Stimulated activated CD4-positive, alpha-beta T cell treated with anti-CD3 and anti-CD28 coated beads, Interleukin-12 subunit alpha, Interleukin-12 subunit beta, amount 100 ng/mL, for 24 hours (primary cell): ENCODE results near the gene TGFB1.
"Not testable (repeated sequence)": the region's sequence is repeated elsewhere in the genome, so short reads cannot be mapped to it uniquely, and the experiment has no call there.

ENCODE experiments used
- DNase-seq, 2 experiments: peaks; one replicate each; pipeline ENCODE4 v3.0.0-alpha.2; 2020; ENCODE audit warnings: low read depth in 2 of 2

Gene TGFB1

DNA sequence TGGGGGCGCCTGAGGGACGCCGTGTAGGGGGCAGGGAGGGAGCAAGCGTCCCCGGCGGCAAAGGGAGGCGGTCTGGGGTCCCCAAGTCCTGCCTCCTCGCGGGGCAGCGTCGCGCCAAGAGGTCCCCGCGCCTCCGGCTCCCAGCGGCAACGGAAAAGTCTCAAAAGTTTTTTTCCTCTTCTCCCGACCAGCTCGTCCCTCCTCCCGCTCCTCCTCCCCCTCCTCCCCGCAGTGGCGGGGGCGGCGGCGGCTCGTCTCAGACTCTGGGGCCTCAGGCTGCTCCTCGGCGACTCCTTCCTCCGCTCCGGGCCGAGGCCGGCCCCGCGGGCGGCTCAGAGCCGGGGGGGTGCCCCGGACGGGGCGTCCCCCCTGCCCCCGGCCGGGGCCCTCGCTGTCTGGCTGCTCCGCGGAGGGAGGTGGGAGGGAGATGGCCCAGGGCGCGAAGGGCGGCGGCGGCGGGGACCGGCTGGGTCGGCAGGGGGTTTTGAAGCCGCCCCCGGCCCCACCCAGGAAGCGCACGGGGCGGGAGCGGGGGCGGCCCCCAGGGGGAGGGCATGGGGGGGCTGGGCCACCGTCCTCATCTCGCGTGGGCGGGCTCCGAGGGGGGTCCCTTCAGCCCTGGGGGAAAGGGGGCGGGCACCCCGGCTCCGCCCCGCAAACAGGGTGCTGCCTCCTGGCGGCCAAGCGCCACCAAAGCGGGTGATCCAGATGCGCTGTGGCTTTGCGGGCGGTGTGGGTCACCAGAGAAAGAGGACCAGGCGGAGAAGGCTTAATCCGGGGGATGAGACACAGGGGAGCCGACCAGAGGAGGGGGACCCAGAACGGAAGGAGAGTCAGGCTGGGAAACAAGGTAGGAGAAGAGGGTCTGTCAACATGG is at the start of gene TGFB1:
Gene TGFB1 (minus strand): TSS at position 457 of the 877 bp plus-strand sequence. CDS start 878 bp downstream, outside the sequence.
- peak; percentile 72 to 86 for DNase-seq

DNA sequence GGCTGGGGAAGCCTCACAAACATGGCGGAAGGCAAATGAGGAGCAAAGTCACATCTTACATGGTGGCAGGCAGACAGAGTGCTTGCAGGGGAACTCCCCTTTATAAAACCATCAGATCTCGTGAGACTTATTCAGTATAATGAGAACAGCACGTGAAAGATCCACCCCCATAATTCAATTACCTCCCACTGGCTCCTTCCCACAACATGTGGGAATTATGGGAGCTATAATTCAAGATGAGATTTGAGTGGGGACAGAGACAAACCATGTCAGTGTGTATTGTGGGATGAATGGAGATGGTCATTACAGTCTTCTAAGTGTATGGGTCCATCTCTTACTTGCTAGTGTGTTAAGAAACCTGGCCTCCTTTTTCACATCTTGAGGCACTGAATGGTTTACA is 48.3 kb upstream of the TGFB1 start:
- DNase-seq: no peak

DNA sequence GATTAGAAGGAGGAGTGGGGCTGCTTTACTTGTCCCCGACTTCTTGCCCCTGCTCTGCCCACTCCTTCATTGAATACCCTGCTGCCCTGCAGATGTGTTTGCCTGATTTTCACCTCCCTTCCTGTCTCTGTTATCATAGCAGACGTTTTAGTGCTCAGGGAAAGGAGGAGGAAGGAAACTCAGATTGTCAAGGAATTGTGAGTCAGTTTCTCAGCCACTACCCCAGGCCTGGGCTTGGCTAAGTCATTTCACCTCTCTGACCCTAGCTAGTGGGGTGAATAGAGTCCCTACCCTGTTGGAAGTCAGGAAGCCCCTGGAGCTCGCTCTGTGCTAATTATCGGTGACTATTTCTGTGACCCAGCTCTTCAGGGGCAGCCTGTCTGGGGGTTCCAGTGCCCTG is 47.8 kb upstream of the TGFB1 start:
- no peak for DNase-seq

DNA sequence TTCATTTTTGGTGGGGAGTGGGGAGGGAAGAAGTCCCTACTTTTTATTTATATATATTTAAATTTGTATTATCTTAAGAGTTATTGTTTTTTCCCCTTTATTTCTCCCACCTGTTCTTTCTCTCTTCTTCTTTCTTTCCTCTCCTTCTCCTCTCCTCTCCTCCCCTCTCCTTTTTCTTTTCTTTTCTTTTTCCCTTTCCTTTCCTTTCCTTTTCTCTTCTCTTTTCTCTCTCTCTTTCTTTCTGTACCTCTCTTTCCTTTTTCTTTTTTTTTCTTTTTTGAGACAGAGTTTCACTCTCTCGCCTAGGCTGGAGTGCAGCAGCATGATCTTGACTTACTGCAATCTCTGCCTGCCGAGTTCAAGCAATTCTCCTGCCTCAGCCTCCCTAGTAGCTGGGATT is 45.8 kb upstream of the TGFB1 start:
- no peak for DNase-seq

DNA sequence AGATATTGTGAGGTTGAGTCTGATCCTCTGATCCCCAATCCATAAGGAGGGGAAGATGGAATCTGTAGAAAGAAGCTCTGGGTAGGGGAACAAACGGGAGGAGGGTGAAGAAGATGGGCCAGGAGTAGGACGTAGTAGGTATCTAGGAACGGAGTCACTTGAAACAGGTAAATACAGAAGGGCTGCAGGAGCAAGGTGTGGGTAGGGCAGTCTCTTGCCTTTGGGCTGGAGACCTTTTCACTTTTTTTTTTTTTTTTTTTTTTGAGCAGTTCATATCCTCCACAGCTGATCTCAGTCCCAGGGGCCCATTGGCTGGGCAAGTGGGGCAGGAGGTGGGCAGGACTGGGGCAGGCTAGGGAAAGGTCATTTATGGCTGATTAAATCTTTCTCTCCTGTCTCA is 45.4 kb upstream of the TGFB1 start:
- DNase-seq: no peak

DNA sequence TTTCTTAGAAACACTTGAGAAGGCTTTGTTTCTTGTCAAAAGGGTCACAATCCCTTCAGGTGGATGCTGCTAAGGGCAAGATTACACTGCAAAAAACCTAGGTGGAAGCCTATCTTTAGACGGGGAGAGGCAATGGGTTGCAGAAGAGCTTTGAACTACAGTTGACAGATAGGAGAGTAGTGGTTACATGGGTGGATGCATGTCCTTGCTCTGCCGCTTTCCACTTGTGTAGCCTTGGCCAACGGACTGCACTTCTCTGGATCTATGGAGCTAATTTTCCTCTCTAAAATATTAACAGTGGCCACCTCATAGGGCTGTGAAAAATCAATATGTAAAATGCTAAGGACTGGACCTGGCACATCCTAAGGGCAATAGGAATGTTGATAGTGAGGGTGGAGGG is 44.9 kb upstream of the TGFB1 start:
- no peak for DNase-seq

DNA sequence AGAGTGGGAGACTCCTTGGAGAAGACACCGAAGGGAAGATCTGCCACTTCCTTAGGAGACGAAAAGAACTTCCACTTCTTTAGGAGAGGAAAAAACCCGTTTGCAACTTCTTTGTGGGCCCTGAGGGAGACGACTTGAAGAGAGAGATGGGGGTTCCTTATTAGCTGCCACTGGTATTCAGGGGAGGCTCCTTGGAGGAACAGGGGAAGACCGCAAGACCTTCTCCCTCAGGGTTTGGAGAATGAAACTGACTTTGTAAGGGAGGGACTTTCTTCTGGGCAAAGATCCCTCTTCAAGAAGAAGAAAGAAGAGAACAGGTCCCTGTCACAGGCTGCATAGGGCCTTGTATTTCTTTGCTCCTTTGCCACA is 44.3 kb upstream of the TGFB1 start:
- DNase-seq: no peak

DNA sequence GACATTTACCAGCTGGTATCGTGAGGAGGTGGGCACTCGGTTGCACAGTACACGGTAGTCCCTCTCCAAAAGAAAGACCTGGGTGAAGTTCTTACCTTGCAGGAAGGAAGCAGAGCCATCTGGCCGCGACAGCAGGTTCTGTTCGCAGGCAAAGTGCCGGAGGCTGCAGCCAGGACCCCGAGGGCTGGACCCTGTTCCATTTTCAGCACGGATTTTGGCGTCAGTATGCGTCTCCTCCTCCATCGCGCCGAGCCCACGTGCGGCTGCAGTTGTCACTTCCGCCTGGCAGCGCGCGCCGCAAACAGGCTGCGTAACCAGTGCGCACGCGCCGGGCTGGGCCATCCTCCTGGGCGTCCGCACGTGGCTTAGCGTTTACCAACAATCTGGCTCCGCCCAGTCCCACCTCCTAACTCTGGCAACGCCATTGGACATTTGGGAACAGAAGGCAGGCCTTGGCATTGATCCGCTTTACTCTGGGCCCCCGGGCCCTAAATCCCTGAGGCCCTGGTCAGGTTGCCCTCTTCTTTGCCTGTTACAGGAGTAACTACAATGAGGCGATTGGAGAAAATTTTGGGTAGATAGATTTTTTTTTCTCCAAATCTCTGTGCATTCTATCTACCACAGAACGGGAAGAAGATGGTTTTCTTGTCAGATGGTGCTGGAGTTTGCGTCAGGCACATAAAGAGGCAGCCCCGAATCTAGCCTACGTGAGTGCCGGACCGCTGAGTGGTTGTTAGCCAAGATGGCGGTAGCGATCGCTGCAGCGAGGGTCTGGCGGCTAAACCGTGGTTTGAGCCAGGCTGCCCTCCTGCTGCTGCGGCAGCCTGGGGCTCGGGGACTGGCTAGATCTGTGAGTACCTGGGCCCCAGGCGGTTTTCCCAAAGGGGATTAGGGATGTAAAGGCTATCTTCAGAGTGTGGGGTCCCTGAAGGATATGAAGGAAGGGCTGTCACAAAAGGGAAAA is 43.6 kb upstream of the TGFB1 start, which contains the start of the genes BCKDHA and EXOSC5:
Gene BCKDHA (plus strand): TSS at position 733 of the 964 bp plus-strand sequence. CDS start 10 bp downstream, at position 743.
Gene EXOSC5 (minus strand): TSS at position 274 of the 964 bp plus-strand sequence. CDS start 31 bp downstream, at position 243.
- peak; percentile 96 to 98 for DNase-seq

DNA sequence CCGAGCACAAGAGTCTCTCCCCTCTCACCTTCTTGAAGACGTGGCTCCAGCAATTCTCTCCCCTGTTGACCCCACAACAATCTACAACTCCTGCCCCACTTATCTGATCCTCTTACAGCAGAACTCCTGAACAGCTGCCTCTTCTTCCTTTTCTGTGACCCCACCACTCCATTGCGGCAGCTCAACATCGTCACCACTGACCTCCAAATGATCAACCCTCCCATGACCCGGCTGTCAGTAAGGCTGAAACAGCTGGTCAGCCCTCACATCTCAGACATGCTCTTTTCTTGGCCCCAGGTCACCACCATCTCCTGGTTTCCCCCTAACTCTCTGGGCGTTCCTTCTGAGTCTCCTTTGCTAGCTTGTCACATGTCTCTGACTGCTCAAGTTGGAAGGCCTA is 41.6 kb upstream of the TGFB1 start:
- no peak for DNase-seq

DNA sequence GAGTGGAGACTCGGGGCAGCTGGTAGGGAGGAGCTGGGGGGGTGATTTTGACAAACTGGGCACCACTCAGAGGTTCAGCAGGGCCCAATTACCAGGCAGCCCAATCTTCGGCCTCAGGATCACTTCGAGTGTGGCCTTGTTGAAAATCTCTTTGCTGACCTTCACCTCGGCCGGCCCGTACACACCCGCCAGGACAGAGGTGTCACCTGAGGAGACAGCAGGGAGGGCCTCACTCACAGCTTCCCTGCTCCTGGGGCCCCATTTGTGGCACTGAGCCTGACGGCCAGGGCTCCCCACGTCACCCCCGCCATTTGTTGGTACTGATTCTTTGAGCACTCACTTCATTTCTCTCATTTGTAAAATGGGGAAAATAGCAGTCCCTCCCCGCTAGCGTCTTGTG is 39.1 kb upstream of the TGFB1 start:
- DNase-seq: no peak

DNA sequence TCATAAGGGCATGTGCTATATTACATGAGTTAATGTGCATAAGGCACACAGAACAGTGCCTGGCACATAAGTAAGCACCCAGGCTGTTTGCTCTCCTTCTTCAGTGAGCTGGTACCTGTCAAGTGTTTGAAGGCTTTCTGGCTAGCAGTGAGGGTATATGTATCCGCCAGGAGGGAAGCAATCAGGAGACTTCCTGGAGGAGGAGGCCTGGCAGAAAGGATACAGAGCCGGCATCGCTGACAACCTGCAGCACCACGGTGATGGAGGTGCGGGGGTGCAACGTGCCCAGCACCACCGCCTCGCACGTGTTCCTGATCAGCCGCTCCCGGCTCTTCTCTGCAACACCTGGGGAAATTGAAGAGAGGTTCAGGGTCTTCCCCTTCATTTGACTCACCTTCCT is 37.9 kb upstream of the TGFB1 start:
- DNase-seq: no peak

DNA sequence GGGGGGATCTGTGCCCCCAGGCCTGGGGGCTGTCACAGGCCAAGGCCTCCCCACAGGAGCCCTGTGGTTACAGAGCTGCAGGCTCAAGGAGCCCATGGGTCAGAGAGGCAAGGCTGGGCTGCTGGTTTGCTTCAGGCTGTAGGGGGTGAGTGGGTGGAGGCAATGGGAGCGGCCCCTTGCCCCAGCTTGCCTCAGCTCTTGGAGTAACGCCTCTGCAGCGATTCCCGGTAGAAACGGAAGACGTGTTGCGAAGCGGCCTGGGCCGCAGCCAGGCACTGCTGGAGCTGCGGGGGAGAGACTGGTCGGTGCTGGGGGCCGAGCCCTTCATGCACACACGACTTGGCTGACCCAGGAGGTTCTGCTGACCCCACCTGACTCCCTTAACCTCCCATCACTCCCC is 32.7 kb upstream of the TGFB1 start:
- no peak for DNase-seq

DNA sequence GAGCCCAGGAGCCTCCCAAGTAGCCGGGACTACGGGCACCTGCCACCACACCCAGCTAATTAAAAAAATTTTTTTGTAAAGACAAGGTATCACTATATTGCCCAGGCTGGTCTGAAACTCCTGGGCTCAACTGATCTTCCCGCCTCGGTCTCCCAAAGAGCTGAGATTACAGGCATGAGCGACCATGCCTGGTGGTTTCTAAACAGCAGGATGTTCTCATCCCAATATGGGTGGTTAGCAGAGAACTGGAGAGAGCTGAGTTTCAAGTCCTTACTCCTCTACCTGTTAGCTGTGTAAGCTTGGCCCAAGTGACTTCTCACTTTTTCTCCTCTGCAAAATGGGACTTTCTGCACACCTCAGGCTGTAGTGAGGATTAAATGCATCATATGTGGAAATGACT is 30.6 kb upstream of the TGFB1 start:
- DNase-seq: no peak

DNA sequence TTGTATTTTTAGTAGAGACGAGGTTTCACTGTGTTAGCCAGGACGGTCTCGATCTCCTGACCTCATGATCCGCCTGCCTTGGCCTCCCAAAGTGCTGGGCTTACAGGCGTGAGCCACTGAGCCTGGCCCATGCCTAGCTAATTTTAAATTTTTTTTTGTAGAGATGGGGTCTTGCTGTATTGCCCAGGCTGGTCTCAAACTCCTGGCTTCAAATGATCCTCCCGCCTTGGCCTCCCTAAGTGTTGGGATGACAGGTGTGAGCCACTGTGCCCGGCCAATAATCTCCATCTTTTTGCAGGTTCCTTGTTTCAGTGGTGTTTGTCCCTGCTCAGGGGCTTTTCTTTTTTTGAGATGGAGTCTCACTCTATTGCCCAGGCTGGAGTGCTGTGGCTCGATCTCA is 27.8 kb upstream of the TGFB1 start:
- not testable (repeated sequence) for DNase-seq

DNA sequence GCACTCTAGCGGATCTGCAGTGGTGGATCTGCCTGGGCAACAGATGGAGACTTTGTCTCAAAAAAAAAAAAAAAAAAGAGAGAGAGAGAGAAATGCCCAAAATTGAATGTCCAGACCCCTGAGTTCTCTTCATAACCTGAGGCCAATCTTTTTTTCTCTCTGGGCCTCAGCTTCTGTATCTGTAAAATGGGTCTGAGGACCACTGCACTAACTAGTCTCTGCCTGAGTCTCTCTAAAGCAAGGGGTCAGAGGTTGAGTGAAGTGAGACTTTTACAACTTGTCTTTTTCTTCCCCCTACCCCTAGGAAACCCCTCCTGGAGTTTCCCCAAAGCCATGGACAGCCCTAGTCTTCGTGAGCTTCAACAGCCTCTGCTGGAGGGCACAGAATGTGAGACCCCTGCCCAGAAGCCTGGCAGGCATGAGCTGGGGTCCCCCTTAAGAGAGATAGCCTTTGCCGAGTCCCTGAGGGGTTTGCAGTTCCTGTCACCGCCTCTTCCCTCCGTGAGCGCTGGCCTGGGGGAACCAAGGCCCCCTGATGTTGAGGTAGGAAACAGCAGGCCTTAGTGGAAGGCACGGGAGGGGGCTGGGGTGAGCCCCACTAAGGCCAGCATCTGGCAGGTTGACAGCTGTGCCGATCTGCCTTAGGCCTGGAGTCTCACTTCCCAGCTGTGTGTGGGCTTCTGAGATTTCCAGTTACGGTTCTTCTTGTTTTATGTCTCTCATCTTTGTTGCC is 24.4 kb upstream of the TGFB1 start:
- no peak for DNase-seq

DNA sequence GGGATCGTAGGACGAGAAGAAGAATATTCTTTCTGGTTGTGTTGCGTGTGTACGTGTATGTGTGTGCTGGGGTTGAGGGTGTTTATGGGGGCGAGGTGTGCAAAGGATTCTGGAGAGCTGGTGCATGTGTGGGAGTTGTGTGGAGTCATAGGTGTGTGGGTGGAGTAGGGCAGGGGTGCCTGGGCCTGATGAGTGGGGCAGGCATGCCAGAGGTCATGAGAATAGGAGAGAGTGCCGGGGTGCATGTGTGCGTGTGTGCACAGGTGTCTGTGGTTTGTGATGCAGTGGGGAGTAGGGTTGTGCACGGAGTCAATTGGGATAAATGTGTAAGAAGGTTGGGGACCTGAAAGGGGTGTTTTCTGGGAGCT is 23.3 kb upstream of the TGFB1 start:
- no peak for DNase-seq

DNA sequence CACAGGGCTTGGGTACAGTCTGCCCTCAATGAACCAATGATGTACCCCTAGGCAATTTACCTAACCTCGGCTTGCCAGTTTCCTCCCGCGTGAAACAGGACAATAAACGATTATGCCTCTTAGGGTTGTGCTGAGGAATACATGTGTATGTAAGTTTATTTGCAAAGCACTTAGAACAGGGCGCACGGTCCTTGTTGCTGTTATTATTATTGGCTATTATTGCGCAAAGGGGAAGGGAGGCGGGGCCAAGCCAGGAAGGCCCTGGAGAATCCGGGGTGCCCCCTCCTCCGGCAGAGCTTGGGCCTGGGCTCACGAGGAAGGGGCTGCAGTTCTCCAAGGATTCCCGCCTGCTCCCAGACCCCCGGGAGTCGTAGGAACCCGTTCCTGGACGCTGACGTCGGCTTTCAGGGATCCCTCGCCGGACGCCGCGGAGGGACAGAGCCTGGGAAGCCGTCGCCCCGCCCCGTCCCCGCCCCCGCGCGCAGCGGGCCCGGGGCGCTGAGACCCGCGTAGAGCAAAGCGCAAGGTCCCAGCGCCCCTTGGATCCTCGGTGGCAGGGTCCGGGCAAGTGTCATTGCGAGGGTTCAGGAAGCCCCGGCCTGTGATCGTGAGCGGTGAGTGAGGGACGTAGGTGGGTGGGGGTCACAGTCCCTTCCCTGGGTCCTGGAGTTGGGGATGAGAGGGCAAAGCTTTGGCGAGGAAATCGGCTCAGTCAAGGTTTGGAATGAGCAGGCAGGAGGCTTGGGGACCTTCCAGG is 22.7 kb upstream of the TGFB1 start, which contains the start of gene TMEM91:
Gene TMEM91 (plus strand): TSS at position 293 of the 757 bp plus-strand sequence. CDS start 1,777 bp downstream, outside the sequence.
- no peak for DNase-seq

DNA sequence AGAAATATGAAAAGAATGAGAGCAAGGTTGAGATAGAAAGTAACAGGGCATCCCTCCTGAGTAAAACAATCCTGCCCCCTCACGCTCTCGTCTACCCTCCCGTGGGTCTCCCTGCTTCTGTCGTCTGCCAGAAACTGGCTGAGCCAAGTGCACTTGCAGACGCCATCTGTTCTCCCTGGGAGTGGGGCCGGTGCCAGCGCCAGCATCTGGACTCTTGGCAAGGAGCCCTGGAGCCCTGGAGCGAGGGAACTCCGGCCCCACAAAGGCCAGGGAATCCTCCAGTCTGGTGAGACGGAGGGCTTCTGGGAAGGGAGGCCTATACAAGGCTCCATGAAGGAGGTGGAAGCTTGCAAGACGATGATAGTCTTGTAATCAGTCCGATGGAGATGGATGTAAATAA is 20.3 kb upstream of the TGFB1 start:
- no peak for DNase-seq

DNA sequence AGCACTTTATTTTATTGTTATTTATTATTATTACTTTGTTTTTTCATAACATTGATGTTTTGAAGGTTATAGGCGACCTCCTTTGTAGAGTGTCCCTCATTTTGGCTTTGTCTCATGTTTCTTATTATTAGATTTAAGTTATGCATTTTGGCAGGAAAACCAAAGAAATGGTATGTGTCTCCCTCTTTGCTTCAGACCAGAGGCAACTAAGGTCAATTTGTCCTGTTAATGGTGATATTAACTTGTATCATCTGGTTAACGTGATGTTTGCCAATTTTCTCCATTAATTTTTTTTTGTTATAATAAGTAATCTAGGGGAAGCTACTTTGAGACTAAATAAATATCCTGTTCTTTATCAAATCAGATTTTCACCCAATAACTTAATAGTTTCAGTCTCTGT is 18.8 kb upstream of the TGFB1 start:
- no peak for DNase-seq

DNA sequence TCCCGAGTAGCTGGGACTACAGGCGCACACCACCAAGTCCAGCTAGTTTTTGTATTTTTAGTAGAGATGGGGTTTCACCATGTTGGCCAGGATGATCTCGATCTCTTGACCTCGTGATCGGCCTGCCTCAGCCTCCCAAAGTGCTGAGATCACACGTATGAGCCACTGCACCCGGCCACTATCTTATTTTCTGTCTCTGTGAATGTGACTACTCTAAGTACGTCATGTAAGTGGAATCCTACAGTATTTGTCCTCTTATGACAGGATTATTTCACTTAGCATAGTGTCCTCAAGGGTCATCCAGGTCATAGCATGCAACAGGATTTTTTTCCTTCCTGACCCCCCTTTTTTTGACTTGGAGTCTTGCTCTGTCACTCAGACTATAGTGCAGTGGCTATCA is 17.8 kb upstream of the TGFB1 start:
- DNase-seq: no peak

DNA sequence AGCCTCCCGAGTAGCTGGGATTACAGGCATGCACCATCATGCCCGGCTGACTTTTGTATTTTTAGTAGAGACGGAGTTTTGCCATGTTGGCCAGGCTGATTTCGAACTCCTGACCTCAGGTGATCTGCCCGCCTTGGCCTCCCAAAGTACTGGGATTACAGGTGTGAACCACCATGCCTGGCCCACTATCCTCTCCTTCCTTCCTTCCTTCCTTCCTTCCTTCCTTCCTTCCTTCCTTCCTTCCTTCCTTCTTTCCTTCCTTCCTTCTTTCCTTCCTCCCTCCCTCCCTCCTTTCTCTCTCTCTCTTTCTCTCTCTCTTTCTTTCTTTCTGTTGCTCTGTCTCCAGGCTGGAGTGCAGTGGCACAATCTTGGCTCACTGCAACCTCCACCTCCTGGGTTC is 17.4 kb upstream of the TGFB1 start:
- DNase-seq: not testable (repeated sequence)
